Caco-2 (cell line): ENCODE data around the gene PGBD5. TPM values are rescaled to one million over a fixed set of nuclear protein-coding genes. Genes with fewer than 3 reads are reported as not detected.

Experiments
- BruUV-seq: library from RNA; stranded (reverse); fragments of 400-500 nt; replicated peaks from 2 replicates; lab custom pipeline; 2021; lab: Mats Ljungman, UMichigan
- CTCF ChIA-PET: fragments of 300-600 bp; sonication (Branson Sonifier 250); formaldehyde crosslinking; loops from one replicate; lab custom pipeline; 2022; ENCODE audit warnings: antibody characterized with exemption; lab: Charles Lee
- POLR2A ChIA-PET: fragments of 300-600 bp; sonication (Branson Sonifier 250); formaldehyde crosslinking; loops from one replicate; lab custom pipeline; 2022; ENCODE audit warnings: antibody characterized with exemption; lab: Charles Lee
- DNase-seq, 2 experiments: peaks; one replicate each; pipeline versions ENCODE4 v3.0.0 to v3.0.0-alpha.2; 2020 to 2022
- H3K27me3 ChIP-seq: replicated peaks from 2 replicates; pipeline ENCODE4 v1.6.0; 2011; ENCODE audit warnings: low read length; ENCODE audit not compliant: control insufficient read depth, insufficient read depth
- H3K36me3 ChIP-seq: 2 replicates; pipeline ENCODE4 v1.5.1; 2011; ENCODE audit warnings: low read length; ENCODE audit not compliant: control insufficient read depth, insufficient read depth
- H3K4me1 ChIP-seq: fragments of 250-450 bp; sonication (Bioruptor Pico); 2 replicates; pipeline ENCODE4 v1.5.1; 2020; ENCODE audit warnings: mild to moderate bottlenecking
- H3K4me3 ChIP-seq: 2 replicates; pipeline ENCODE4 v1.5.1; 2011; ENCODE audit warnings: low read depth, mild to moderate bottlenecking, control low read depth, low read length
- H3K9me3 ChIP-seq: fragments of 250-450 bp; sonication (Bioruptor Pico); 2 replicates; pipeline ENCODE4 v1.5.1; 2020; ENCODE audit warnings: mild to moderate bottlenecking, moderate library complexity
- H3K27ac Mint-ChIP-seq: one replicate; pipeline ENCODE4 v1.8.0; 2022; ENCODE audit warnings: mixed read lengths; ENCODE audit not compliant: unreplicated experiment
- H3K27me3 Mint-ChIP-seq: one replicate; pipeline ENCODE4 v1.8.0; 2022; ENCODE audit warnings: mixed read lengths; ENCODE audit not compliant: insufficient read depth, unreplicated experiment
- H3K36me3 Mint-ChIP-seq: one replicate; pipeline ENCODE4 v1.8.0; 2022; ENCODE audit warnings: mild to moderate bottlenecking, mixed read lengths; ENCODE audit not compliant: insufficient read depth, unreplicated experiment
- H3K4me1 Mint-ChIP-seq: one replicate; pipeline ENCODE4 v1.8.0; 2022; ENCODE audit warnings: low read depth, mixed read lengths; ENCODE audit not compliant: unreplicated experiment
- H3K4me3 Mint-ChIP-seq: one replicate; pipeline ENCODE4 v1.8.0; 2022; ENCODE audit warnings: mild to moderate bottlenecking, moderate library complexity, mixed read lengths; ENCODE audit not compliant: unreplicated experiment
- H3K9me3 Mint-ChIP-seq: one replicate; pipeline ENCODE4 v1.8.0; 2022; ENCODE audit warnings: mixed read lengths; ENCODE audit not compliant: unreplicated experiment
- intact Hi-C: fragments of 100-400 bp; cut with micrococcal nuclease; formaldehyde crosslinking; loops from one replicate; pipeline ENCODE4 v1.10.0; 2022; ENCODE audit not compliant: unreplicated experiment
- total RNA-seq: library from RNA; stranded (reverse); gene quantifications from 2 replicates; pipeline ENCODE4 v1.2.3, GENCODE V29; 2022
- TF ChIP-seq, protein P1 (sequence below), 2 experiments: fragments of 200-600 bp in 1 of 2; IDR thresholded peaks; 1 replicate in 1 of 2; 2 replicates in 1 of 2; pipeline versions ENCODE4 v1.5.1 to v1.8.0; 2011 to 2022; ENCODE audit warnings: antibody characterized with exemption in 1 of 2, control low read depth in 1 of 2, inconsistent platforms in 1 of 2, low read depth in 1 of 2, low read length in 1 of 2, mild to moderate bottlenecking in 1 of 2, moderate library complexity in 1 of 2; ENCODE audit not compliant: insufficient read depth in 1 of 2, severe bottlenecking in 1 of 2, unreplicated experiment in 1 of 2

The PGBD5 gene
- total RNA-seq, 1 experiment from 2014 or later: 2.4 TPM

DNA sequence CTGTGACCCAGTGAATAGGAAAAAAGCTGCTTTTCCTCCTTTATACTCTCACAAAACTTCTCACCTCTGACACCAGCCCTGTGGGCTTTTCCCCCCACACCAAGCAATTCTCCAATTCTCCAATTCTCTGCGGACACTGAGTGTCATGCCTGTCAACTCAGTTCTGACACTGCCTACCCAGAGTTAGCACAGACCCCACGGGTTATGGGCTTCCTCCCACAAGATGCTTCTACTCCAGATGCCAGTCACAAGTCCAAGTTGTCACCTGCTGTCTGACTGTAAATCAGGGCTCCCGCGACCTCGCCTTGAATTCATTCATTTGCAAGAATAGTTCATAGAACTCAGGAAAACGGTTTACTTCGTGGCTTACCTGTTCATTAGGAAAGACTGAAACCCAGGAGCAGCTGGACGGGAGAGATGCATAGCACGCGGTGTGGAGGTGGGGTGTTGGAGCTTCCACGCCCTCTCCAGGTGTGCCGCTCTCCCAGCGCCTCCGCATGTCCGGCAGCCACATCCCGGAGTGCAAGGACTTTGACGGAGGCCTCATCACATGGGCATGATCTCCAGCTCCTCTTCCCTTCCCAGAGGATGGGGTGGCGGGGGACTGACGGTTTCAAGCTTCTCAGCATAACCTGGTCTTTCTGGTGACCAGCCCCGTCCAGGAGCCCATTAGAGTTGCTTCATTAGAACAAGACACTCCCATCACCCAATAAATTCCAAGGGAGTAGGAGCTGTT is 154.7 kb downstream of the PGBD5 start:
- intact Hi-C loops: no loop called here
- H3K27ac Mint-ChIP-seq: no peak overlapping the region
- Histone ChIP-seq H3K4me1 (peaks cover 13% of the 10 kb centered on the region; the same call in 1 of the 2 replicates), H3K27me3 (no peaks in the 10 kb centered on the region), H3K36me3 (peaks cover 2% of the 10 kb centered on the region), H3K4me3 (no peak overlapping the region), H3K9me3 (no peaks in the 10 kb centered on the region)
- POLR2A ChIA-PET: no interaction called here
- no peaks in the 10 kb centered on the region for H3K9me3 Mint-ChIP-seq
- TF ChIP-seq, protein P1, sequence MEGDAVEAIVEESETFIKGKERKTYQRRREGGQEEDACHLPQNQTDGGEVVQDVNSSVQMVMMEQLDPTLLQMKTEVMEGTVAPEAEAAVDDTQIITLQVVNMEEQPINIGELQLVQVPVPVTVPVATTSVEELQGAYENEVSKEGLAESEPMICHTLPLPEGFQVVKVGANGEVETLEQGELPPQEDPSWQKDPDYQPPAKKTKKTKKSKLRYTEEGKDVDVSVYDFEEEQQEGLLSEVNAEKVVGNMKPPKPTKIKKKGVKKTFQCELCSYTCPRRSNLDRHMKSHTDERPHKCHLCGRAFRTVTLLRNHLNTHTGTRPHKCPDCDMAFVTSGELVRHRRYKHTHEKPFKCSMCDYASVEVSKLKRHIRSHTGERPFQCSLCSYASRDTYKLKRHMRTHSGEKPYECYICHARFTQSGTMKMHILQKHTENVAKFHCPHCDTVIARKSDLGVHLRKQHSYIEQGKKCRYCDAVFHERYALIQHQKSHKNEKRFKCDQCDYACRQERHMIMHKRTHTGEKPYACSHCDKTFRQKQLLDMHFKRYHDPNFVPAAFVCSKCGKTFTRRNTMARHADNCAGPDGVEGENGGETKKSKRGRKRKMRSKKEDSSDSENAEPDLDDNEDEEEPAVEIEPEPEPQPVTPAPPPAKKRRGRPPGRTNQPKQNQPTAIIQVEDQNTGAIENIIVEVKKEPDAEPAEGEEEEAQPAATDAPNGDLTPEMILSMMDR (IDR thresholded peaks at IDR 0.05; ENCODE audit: insufficient read depth in 1 of 2, low read depth in 1 of 2, low read length in 1 of 2, severe bottlenecking in 1 of 2, unreplicated experiment in 1 of 2): no peak
- BruUV-seq: no TSS peak
- H3K4me3 Mint-ChIP-seq: no peak overlapping the region
- H3K4me1 Mint-ChIP-seq: peaks cover 16% of the 10 kb centered on the region
- H3K36me3 Mint-ChIP-seq: peaks cover 8% of the 10 kb centered on the region
- no peak for DNase-seq
- CTCF ChIA-PET: no interaction called here
- no peaks in the 10 kb centered on the region for H3K27me3 Mint-ChIP-seq

DNA sequence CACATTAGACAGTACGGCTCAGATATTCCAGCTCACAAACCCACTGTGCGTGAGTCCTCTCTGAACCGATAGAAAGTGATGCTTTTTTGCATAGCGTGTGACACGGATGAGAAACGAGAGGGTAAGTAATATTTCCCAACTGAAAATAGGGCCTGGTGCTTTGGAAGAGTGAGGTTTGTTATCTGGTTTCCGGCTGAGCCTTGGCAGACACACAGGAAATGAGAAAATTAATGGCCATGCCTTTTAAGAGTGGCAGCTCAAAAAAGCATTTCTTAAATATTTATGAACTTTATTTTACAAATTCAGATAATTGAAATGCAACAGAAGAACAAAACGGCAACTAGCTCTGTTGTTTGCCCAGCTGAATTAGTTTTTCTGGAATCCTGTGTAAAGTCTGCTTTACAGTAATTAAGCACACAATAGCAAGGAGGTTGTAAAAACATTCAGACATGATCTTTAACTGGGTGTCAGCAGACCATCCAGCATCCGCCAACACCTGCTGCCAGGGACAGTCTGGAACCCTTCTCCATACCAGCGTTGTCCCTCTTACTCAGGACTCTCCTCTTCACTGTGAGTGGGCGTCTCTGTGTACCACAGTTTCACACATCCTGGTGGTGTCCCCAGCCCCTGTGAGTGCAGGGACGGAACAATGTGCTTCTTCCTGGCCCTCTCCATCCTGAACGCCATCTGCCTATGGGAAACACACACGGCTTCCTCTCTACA is 155.4 kb downstream of the PGBD5 start:
- intact Hi-C loops: no loop called here
- no peak overlapping the region for H3K27ac Mint-ChIP-seq
- CTCF ChIA-PET: no interaction called here

DNA sequence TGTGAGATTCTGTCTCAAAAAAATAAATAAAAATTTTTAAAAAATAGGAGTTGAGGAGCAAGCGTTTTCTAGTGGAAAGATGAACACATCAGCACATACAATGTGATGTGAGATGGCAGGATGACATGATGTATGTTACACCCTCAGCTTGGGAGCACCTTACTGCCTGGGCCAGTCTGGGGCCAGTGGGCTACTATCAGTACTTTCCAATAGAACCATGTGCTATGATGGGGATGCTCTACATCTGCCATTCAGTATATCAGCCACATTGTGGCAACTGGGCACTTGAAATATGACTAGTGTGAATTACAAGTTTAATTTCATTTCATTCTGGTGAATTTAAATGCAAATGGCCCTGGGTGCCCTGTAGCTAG is 156.0 kb downstream of the PGBD5 start:
- no peak overlapping the region for H3K27ac Mint-ChIP-seq
- peaks cover 16% of the 10 kb centered on the region for H3K4me1 Mint-ChIP-seq

More for the DNA sequence above, 155.4 kb downstream of the PGBD5 start:
- BruUV-seq: no TSS peak
- Mint-ChIP-seq H3K4me3 (no peak overlapping the region), H3K27me3 (no peaks in the 10 kb centered on the region), H3K36me3 (peaks cover 5% of the 10 kb centered on the region), H3K4me1 (peaks cover 16% of the 10 kb centered on the region), H3K9me3 (no peaks in the 10 kb centered on the region)
- Histone ChIP-seq H3K36me3 (peaks cover 2% of the 10 kb centered on the region; the same call in 1 of the 2 replicates), H3K27me3 (no peaks in the 10 kb centered on the region), H3K4me3 (no peak overlapping the region), H3K9me3 (no peaks in the 10 kb centered on the region), H3K4me1 (peaks cover 13% of the 10 kb centered on the region; the same call in 1 of the 2 replicates)
- TF ChIP-seq, protein P1 (IDR thresholded peaks at IDR 0.05; ENCODE audit: insufficient read depth in 1 of 2, low read depth in 1 of 2, low read length in 1 of 2, severe bottlenecking in 1 of 2, unreplicated experiment in 1 of 2): no peak
- peak in 1 of 2 experiments; percentile 13 for DNase-seq
- POLR2A ChIA-PET: no interaction called here

More for the DNA sequence above, 156.0 kb downstream of the PGBD5 start:
- DNase-seq: no peak
- Mint-ChIP-seq H3K27me3 (no peaks in the 10 kb centered on the region), H3K36me3 (peaks cover 5% of the 10 kb centered on the region), H3K9me3 (no peaks in the 10 kb centered on the region), H3K4me3 (no peak overlapping the region)
- H3K27me3 ChIP-seq: no peaks in the 10 kb centered on the region
- ChIA-PET CTCF (no interaction called here), POLR2A (no interaction called here)
- BruUV-seq: no TSS peak
- H3K36me3 ChIP-seq: peaks cover 4% of the 10 kb centered on the region
- H3K9me3 ChIP-seq: no peaks in the 10 kb centered on the region
- TF ChIP-seq, protein P1 (IDR thresholded peaks at IDR 0.05; ENCODE audit: insufficient read depth in 1 of 2, low read depth in 1 of 2, low read length in 1 of 2, severe bottlenecking in 1 of 2, unreplicated experiment in 1 of 2): no peak
- H3K4me3 ChIP-seq: no peak overlapping the region
- H3K4me1 ChIP-seq: peaks cover 13% of the 10 kb centered on the region; the same call in 1 of the 2 replicates
- intact Hi-C loops: no loop called here
